SK-N-SH (cell line): ENCODE data around the gene RASGRP4. TPM values are rescaled to one million over a fixed set of nuclear protein-coding genes. Genes with fewer than 3 reads are reported as not detected.

ENCODE experiments used
- CTCF ChIA-PET: fragments of 300-600, 350-600 bp; formaldehyde crosslinking; extraction: SDS; loops from one replicate; lab custom pipeline; 2021; lab: Yijun Ruan, JAX
- POLR2A ChIA-PET: fragments of 350-600 bp; sonication (Branson Sonifier 250); formaldehyde crosslinking; extraction: SDS; loops from one replicate; lab custom pipeline; 2020; ENCODE audit warnings: antibody characterized with exemption, inconsistent platforms; lab: Yijun Ruan, JAX
- DNase-seq: peaks from one replicate; pipeline ENCODE4 v3.0.0; 2012
- H2AFZ ChIP-seq: fragments of 200-600 bp; sonication (generic); 2 replicates; pipeline ENCODE4 v1.8.1; 2016; ENCODE audit warnings: antibody characterized with exemption, mild to moderate bottlenecking, low read depth
- H3F3A ChIP-seq: fragments of 200-600 bp; sonication (generic); replicated peaks from 2 replicates; pipeline ENCODE3; 2016; ENCODE audit warnings: antibody characterized with exemption, mild to moderate bottlenecking; ENCODE audit not compliant: insufficient read depth
- H3K27ac ChIP-seq, 2 experiments: fragments of 200-500 bp in 1 of 2; fragments of 200-600 bp in 1 of 2; sonication (Bioruptor generic) in 1 of 2; sonication (generic), shearing (Covaris generic) in 1 of 2; 2 replicates each; pipeline versions ENCODE4 v1.5.1 to v1.6.1; 2014 to 2016; ENCODE audit warnings: low read depth in 2 of 2, inconsistent platforms in 1 of 2, low read length in 1 of 2, mild to moderate bottlenecking in 1 of 2, mixed read lengths in 1 of 2
- H3K27me3 ChIP-seq: fragments of 200-600 bp; sonication (generic), shearing (Covaris generic); 2 replicates; pipeline ENCODE4 v1.6.1; 2016; ENCODE audit warnings: mixed run types; ENCODE audit not compliant: insufficient read depth
- H3K36me3 ChIP-seq, 2 experiments: fragments of 200-500 bp in 1 of 2; fragments of 200-600 bp in 1 of 2; sonication (Bioruptor generic) in 1 of 2; sonication (generic) in 1 of 2; replicated peaks in 1 of 2; 2 replicates each; pipeline versions ENCODE3 to v1.5.1; 2014 to 2016; ENCODE audit warnings: low read length in 1 of 2, mild to moderate bottlenecking in 1 of 2; ENCODE audit not compliant: insufficient read depth in 2 of 2, control insufficient read depth in 1 of 2
- H3K4me1 ChIP-seq, 2 experiments: fragments of 200-500 bp in 1 of 2; fragments of 200-600 bp in 1 of 2; sonication (Bioruptor generic) in 1 of 2; sonication (generic), shearing (Covaris generic) in 1 of 2; 2 replicates each; pipeline versions ENCODE4 v1.5.1 to v1.6.1; 2014 to 2016; ENCODE audit warnings: low read depth in 1 of 2, low read length in 1 of 2, mixed run types in 1 of 2; ENCODE audit not compliant: insufficient read depth in 2 of 2, control insufficient read depth in 1 of 2
- H3K4me2 ChIP-seq: fragments of 200-600 bp; sonication (generic), shearing (Covaris generic); 2 replicates; pipeline ENCODE4 v1.6.1; 2017; ENCODE audit warnings: mixed run types
- H3K4me3 ChIP-seq, 2 experiments: fragments of 200-500 bp in 1 of 2; fragments of 200-600 bp in 1 of 2; sonication (Bioruptor generic) in 1 of 2; sonication (generic), shearing (Covaris generic) in 1 of 2; 2 replicates each; pipeline versions ENCODE4 v1.5.1 to v1.8.1; 2014 to 2016; ENCODE audit warnings: low read depth in 2 of 2, inconsistent platforms in 1 of 2, low read length in 1 of 2, mild to moderate bottlenecking in 1 of 2, mixed read lengths in 1 of 2, moderate library complexity in 1 of 2
- H3K79me2 ChIP-seq: fragments of 200-600 bp; sonication (generic); 2 replicates; pipeline ENCODE4 v1.8.1; 2017; ENCODE audit warnings: mild to moderate bottlenecking; ENCODE audit not compliant: insufficient read depth
- H3K9ac ChIP-seq: fragments of 200-600 bp; sonication (generic); 2 replicates; pipeline ENCODE4 v1.6.1; 2017; ENCODE audit warnings: mixed run types
- H3K9me2 ChIP-seq: fragments of 200-600 bp; sonication (generic); 2 replicates; pipeline ENCODE4 v1.6.1; 2017; ENCODE audit warnings: mixed run types
- H3K9me3 ChIP-seq: fragments of 200-600 bp; sonication (generic); 2 replicates; pipeline ENCODE4 v1.6.1; 2017; ENCODE audit warnings: mixed run types, mild to moderate bottlenecking, moderate library complexity
- H4K20me1 ChIP-seq: fragments of 200-600 bp; sonication (generic); 2 replicates; pipeline ENCODE4 v1.6.1; 2017; ENCODE audit warnings: mild to moderate bottlenecking, mixed run types; ENCODE audit not compliant: insufficient read depth
- EP300 ChIP-seq, 2 experiments: IDR thresholded peaks; 2 replicates each; pipeline versions ENCODE4 v1.4.0 to v1.6.1; 2012; ENCODE audit warnings: borderline replicate concordance in 1 of 2, low read depth in 1 of 2, low read length in 1 of 2
- EZH2phosphoT487 ChIP-seq: fragments of 200-600 bp; sonication (generic); IDR thresholded peaks from 2 replicates; pipeline ENCODE4 v1.6.1; 2017; ENCODE audit warnings: low read depth, mixed run types, mild to moderate bottlenecking, antibody characterized with exemption, moderate library complexity, borderline replicate concordance
- FOSL2 ChIP-seq: IDR thresholded peaks from 2 replicates; pipeline ENCODE4 v1.4.0; 2012; ENCODE audit warnings: low read depth, mild to moderate bottlenecking, moderate library complexity, borderline replicate concordance
- IRF3 ChIP-seq: fragments of 150-350 bp; IDR thresholded peaks from 2 replicates; pipeline ENCODE4 v1.6.1; 2016; ENCODE audit warnings: mild to moderate bottlenecking, low read depth, low read length
- MAX ChIP-seq: IDR thresholded peaks from 2 replicates; pipeline ENCODE4 v1.4.0; 2012; ENCODE audit warnings: low read depth
- PBX3 ChIP-seq: IDR thresholded peaks from 2 replicates; pipeline ENCODE4; 2012
- RFX5 ChIP-seq: IDR thresholded peaks from 2 replicates; pipeline ENCODE4 v1.6.1; 2012; ENCODE audit warnings: mild to moderate bottlenecking, improper control_type of control experiment, low read length
- USF1 ChIP-seq: IDR thresholded peaks from 2 replicates; pipeline ENCODE4 v1.4.0; 2012; ENCODE audit warnings: low read depth, borderline replicate concordance
- USF2 ChIP-seq: fragments of 150-350 bp; IDR thresholded peaks from 2 replicates; pipeline ENCODE4 v1.6.1; 2017; ENCODE audit warnings: antibody characterized with exemption, low read length, low read depth, borderline replicate concordance
- YY1 ChIP-seq: IDR thresholded peaks from 2 replicates; pipeline ENCODE4 v1.4.0; 2012; ENCODE audit warnings: low read depth, mild to moderate bottlenecking
- WGBS: methylation state at CpG from one replicate; pipeline ENCODE4 v1.1.6; 2017; ENCODE audit warnings: low lambda C conversion rate; 5-methylcytosine and 5-hydroxymethylcytosine counted together
- polyA plus RNA-seq, 3 experiments: library from polyadenylated mRNA; depleted of rRNA; stranded (reverse); fragments of >200 nt; gene quantifications; 2 replicates each; pipeline ENCODE4 v1.2.3, GENCODE V29; 2012

RASGRP4 gene
- polyA plus RNA-seq, 1 of the 3 experiments (the other 2 are of a cell fraction) = not detected

GRCh38 chr19:38437295-38437694 lies 11.3 kb upstream of the RASGRP4 start:
- H3K9ac ChIP-seq = no peak overlapping the region
- ChIA-PET POLR2A (no interaction called here), CTCF (no interaction called here)

GRCh38 chr19:38434549-38435051 lies 8.6 kb upstream of the RASGRP4 start:
- H3K9ac ChIP-seq = no peak overlapping the region
- no peak overlapping the region for H3K27ac ChIP-seq
- H3K4me1 ChIP-seq = no peaks in the 10 kb centered on the region; a peak in 1 of 4 replicates
- no peaks in the 10 kb centered on the region for H3K36me3 ChIP-seq
- H2AFZ ChIP-seq = no peak overlapping the region
- H3K9me3 ChIP-seq = no peaks in the 10 kb centered on the region
- H4K20me1 ChIP-seq = no peaks in the 10 kb centered on the region
- no peaks in the 10 kb centered on the region for H3K79me2 ChIP-seq
- CTCF ChIA-PET = no interaction called here
- POLR2A ChIA-PET = no interaction called here
- peaks cover 10% of the 10 kb centered on the region; the same call in 1 of the 2 replicates for H3K27me3 ChIP-seq
- H3K4me2 ChIP-seq = no peak overlapping the region
- H3F3A ChIP-seq = no peaks in the 10 kb centered on the region
- H3K9me2 ChIP-seq = no peaks in the 10 kb centered on the region
- TF ChIP-seq YY1 (no peak), RFX5 (no peak), PBX3 (no peak), IRF3 (no peak), MAX (no peak), EZH2phosphoT487 (no peak)
- no peak for DNase-seq
- no peak overlapping the region for H3K4me3 ChIP-seq
- WGBS = 71% methylated on average over 8 of the region's 13 CpGs

More at GRCh38 chr19:38437295-38437694, 11.3 kb upstream of the RASGRP4 start:
- no peaks in the 10 kb centered on the region for H3K9me3 ChIP-seq
- H3K4me3 ChIP-seq = no peak overlapping the region
- H3K27me3 ChIP-seq = peaks cover 9% of the 10 kb centered on the region; the same call in 1 of the 2 replicates
- no peak overlapping the region for H3K4me2 ChIP-seq
- WGBS = 70% methylated on average over 6 of the region's 6 CpGs
- no peaks in the 10 kb centered on the region; a peak in 1 of 4 replicates for H3K4me1 ChIP-seq
- no peak for DNase-seq
- no peaks in the 10 kb centered on the region for H4K20me1 ChIP-seq
- no peak overlapping the region for H2AFZ ChIP-seq
- no peaks in the 10 kb centered on the region for H3K36me3 ChIP-seq
- H3K9me2 ChIP-seq = no peaks in the 10 kb centered on the region
- H3K27ac ChIP-seq = no peak overlapping the region
- TF ChIP-seq EP300 (IDR thresholded peaks at IDR 0.05; ENCODE audit: borderline replicate concordance in 1 of 2, low read depth in 1 of 2, low read length in 1 of 2) (no peak), USF1 (no peak), FOSL2 (no peak), MAX (no peak), USF2 (no peak)
- no peaks in the 10 kb centered on the region for H3F3A ChIP-seq
- no peaks in the 10 kb centered on the region for H3K79me2 ChIP-seq
